Measurements from ENCODE around the gene PRRG2.

PRRG2 gene

DNA sequence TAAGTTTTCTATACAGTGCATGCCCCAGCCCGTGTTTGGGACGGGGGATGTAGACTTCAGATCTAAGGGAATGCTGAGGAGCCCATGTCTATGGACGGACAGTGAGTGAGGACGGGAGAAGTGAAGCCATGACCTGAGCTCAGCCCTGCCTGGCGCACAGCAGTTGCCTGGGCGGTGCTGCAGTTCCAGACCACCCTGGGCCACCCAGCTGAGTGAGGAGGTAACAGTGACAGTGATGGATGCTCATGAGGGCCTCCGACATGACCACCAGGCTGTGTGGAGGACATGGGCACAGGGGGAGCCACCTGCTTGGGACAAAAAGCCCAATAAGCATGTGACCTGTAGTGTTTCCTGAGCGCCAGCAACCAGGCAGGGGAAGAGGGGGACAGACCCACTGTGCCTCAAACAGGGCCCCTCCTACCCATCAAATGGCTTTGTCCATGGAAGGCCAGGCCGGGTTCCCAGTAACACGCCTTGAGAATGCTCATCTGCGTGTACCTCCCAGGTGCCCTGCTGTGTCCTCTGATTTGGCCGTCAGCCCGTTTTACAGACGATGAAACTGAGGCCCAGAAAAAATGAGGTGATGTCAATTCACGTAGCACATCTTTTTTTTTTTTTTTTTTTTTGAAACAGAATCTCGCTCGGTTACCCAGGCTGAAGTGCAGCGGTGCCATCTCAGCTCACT, 23.3 kb upstream of the PRRG2 start:
- no peak for DNase-seq

GRCh38 chr19:49558591-49558990, 22.5 kb upstream of the PRRG2 start:
- no peak for DNase-seq

- no peak for DNase-seq
Observed at GRCh38 chr19:49559443-49559842, 21.7 kb upstream of the PRRG2 start.

- no peak for DNase-seq
Observed at GRCh38 chr19:49559928-49560327, 21.2 kb upstream of the PRRG2 start.

GRCh38 chr19:49560358-49560900, 20.7 kb upstream of the PRRG2 start:
- no peak for DNase-seq

DNA sequence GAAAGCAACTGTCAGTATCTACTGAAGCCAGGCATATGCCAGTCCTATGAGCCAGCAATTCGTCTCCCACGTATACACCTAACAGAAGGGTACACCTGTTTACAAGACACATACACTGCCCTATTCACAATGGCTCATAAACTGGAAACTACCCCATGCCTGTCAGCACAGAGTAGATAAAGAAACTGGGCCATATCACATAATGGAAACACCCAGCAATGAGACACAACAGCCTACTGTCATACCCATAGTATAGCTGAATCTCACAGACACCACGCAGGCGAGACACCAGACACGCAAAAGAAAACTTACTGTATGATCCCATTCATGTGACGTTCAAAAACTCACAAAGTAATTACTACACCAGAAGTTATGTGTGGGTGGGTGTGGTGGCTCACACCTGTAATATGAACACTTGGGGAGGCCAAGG, 16.5 kb upstream of the PRRG2 start:
- no peak for DNase-seq

DNA sequence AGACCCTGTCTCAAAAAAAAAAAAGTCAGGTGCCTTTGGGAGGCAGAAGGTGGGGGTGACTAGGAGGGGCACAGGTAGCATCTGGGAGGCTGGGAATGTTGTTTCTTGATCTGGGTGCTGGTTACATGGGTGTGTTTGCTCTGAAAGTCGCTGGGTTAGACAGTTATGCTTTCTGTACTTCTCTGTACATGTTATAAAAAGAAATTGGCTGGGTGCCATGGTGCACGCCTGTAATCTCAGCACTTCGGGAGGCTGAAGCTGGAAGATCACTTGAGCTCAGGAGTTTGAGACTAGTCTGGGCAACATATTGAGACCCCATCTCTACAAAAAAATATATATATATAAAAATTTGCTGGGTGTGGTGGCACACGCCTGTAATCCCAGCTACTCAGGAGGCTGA, 15.9 kb upstream of the PRRG2 start:
- DNase-seq, result no peak

DNA sequence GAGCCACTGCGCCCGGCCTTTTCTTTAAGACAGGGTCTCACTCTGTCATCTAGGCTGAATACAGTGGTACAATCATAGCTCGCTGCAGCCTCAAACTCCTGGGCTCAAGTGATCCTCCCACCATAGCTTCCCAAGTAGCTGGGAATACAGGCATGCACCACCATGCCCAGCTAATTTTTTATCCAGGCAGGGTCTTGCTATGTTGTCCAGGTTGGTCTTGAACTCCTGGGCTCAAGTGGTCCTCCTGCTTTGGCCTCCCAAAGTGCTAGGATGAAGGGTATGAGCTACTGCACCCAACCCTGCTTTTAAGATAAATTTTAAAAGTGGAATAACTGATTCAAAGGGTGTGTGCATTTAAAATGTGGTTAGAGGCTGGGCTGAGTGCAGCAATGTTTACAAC, 14.8 kb upstream of the PRRG2 start:
- DNase-seq, result no peak

DNA sequence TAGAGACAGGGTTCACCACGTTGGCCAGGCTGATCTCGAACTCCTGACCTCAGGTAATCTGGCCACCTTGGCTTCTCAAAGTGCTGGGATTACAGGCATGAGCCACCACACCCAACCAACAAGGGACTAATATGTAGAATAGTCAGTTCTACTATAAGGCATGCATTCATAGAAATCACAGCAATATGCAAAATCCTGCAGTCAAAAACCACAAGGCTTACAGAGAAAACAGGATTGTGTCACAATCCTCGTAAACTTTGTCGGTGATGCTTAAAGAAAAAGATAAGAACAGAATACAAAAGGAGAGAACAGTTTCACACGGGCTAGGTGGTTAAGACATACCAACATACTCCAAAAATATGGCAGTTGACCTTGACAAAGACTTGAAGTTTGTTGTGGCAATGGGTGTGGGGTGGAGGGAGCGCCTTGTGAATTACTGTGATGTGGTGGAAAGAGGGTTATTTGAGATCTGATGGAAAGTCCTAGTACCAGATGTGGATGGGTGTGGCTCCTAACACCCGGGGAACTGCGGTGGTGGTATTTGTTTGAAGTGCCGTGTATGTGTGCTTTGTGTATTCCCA, 13.2 kb upstream of the PRRG2 start:
- DNase-seq, result no peak

DNA sequence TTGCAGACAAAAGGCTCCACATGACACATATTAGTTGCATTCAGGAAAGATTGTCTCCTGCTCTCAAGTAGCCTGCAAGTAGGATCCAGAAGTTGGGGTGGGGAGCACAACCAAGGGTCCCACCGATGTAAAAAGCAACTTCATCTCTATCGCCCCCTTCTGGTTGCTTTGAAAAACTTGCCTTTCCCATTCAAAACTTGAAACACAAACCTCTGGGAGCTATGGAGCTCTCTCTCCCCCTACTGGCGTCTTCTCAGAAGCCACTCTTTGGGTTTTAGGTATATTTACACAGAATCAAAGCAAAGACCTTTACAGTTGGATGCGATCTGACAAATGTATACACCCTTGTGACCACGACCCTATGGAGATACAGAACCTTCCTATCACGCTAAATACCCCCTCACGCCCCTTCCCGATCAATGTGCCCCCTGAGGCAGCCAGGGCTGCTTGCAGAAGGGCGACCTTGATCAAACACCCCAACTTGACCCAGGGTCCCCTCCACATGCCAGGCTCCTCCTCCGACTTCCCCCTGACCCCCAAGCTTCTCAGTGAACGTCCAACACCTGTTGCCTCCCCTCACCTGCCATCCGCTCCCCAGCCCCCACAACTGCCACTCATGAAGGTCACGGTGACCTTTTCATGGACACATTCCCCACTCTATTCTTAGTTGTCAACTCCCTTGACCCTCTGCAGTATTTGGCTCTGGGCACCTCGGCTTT, 10.8 kb upstream of the PRRG2 start:
- peak; percentile 55 for DNase-seq

DNA sequence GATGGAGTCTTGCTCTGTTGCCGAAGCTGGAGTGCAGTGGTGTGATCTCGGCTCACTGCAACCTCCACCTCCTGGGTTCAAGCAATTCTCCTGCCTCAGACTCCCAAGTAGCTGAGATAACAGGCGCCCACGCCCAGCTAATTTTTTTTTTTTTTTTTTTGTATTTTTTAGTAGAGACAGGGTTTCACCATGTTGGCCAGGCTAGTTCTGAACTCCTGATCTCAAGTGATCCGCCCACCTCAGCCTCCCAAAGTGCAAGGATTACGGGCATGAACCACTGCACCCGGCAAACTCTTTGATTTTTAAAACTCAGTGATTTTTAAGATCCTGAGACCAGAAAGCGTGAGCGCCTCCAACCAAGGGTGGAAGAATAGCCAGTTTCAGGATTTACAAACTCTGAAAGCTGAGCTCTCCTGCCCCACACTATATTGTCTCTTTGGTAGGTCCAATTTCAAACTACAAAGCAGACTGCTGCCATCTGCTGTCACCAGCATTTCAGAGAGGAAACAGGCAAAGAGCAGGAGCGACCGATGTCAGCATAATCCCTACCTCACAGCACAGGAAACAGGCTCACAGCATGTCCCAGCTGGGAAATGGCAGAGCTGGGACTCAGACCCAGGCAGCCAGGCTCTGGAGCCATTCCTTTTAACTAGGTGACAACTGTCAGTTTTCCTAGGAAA, 10.0 kb upstream of the PRRG2 start:
- DNase-seq, result peak; percentile 4

- no peak for DNase-seq
Observed at GRCh38 chr19:49573009-49573408, 8.1 kb upstream of the PRRG2 start.

GRCh38 chr19:49573425-49573824, 7.7 kb upstream of the PRRG2 start:
- no peak for DNase-seq

- no peak for DNase-seq
Observed at GRCh38 chr19:49574206-49574755, 6.8 kb upstream of the PRRG2 start.

GRCh38 chr19:49579193-49579592, 1.9 kb upstream of the PRRG2 start:
- no peak for DNase-seq

DNA sequence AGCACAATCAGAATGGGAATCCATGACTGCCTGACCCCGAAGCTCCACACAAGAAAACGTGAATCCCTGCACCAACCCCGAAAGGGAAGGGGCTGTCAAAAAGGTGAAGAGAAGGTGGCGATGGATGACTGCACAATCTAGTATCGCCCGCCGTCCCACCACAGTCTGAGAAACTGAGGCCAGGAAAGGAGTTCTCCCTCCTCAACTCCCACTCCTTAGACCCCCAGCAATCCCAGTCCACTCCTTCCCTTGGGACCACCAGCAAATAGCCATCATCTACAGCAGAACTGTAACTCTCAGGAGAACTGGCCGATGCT, 1.2 kb upstream of the PRRG2 start:
- DNase-seq, result no peak

GRCh38 chr19:49580264-49581006, 681 bp upstream of the PRRG2 start, which contains the start of gene NOSIP:
Gene NOSIP, minus strand, starts transcription at chr19:49580556. Its CDS starts 19,865 bp downstream, at chr19:49560691.
- DNase-seq, result peak; percentile 93

GRCh38 chr19:49583239-49583638, 2.1 kb downstream of the PRRG2 start:
- no peak for DNase-seq

GRCh38 chr19:49585023-49585422, 3.9 kb downstream of the PRRG2 start:
- DNase-seq, result peak; percentile 10

DNA sequence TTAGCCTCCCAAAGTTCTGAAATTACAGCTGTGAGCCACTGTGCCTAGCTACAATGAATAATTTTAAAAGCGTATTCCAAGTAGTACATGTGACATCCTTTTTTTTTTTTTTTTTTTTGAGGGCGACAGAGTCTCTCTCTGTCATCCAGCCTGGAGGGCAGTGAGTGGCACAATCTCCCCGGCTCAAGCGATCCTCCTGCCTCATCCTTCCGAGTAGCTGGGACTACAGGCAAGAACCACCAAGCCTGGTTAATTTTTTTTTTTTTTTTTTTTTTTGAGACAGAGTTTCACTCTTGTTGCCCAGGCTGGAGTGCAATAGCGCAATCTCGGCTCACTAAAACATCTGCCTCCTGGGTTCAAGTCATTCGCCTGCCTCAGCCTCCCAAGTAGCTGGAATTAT, 6.1 kb downstream of the PRRG2 start:
- no peak for DNase-seq

GRCh38 chr19:49588365-49589122, 7.4 kb downstream of the PRRG2 start:
- DNase-seq, result no peak

DNA sequence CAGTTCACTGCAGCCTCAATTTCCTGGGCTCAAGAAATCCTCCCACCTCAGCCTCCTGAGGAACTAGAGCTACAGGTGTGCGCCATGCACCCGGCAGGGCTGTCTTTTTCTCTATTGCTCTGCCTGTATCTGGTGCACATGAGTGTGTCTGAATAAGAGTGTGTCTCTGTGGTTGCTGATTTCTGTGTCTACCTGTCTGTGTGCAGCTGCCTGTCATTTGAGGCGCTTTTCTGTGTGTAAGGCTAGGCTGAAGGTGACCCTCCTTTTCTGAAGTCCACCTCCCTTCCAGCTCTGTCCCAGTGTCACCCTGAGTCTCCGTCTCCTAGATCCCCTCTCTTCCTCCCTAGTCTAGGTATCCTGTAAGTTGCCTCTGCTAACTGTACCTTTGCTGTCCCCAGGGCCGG, 8.4 kb downstream of the PRRG2 start:
- no peak for DNase-seq
